Epidermal melanocyte (primary cell): Measurements from ENCODE around the gene CAPRIN2.

Experiments
- DNase-seq: peaks from one replicate; pipeline ENCODE4 v3.0.0; 2011; ENCODE audit warnings: low spot score; ENCODE audit not compliant: insufficient read length

Gene CAPRIN2

DNA sequence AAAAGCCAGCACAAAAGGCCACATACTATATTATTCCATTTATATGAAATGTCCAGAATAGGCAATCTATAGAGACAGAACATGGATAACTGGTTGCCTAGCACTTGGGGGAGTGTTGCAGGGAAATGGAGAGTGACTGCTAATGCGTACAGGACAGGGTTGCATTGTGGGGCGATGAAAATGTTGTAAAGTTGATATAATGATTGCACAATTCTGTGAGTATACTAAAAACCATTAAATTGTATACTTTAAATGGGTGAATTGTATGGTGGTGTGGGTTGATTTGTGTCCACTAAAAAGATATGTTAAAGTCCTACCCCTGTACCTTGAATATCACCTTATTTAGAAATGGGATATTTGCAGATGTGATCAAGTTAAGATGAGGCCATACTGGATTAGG is 7.0 kb upstream of the CAPRIN2 start:
- no peak for DNase-seq

DNA sequence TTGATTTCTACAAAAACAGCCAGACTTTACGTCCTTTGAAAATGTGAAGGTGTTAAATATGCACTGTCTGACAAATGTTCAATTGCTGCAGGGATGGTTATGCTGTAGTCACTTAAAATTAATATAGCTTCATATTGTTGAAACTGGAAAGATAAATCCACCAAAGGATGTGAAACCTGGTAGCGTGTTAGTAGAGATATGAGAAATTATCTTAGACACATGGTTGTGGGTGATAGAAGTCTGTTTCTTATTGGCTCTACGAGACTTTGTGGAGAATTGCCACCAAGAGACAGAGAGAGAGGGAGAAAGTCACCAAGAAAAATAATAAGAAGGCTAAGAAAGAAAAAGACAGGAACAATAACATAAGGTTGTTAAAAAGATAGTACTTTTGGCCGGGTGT is 2.6 kb upstream of the CAPRIN2 start:
- no peak for DNase-seq

DNA sequence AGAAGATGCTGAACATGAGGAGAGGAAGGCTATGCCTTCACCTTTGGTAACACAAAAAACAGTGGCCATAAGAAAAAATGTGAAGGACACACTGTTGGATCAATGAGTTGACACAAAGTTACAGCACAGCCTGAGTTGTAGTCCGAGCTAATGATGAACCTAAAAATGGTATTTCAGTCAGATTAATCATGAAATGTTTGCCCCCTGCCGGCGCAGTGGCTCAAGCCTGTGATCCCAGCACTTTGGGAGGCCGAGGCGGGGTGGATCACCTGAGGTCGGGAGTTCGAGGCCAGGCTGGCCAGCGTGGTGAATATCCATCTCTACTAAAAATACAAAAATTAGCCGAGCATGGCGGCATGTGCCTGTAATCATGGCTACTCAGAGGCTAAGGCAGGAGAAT is 1.3 kb upstream of the CAPRIN2 start:
- no peak for DNase-seq

DNA sequence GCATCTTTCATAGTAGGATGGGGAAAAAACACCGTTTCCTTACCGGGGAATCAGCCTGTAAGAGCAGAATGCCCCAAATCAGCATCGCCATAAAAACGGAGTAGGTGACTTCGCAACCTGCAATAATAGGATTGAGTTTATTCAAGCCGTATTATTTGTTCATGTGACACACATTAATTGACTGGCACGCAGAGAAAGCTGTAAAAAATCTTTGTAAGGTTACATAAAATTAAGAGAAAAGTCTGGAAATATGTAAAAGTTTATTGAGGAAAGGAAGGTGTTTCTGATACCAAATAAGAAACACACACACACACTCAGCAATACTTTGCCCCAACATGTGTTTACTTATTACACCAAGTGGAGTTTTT is 628 bp upstream of the CAPRIN2 start:
- no peak for DNase-seq

DNA sequence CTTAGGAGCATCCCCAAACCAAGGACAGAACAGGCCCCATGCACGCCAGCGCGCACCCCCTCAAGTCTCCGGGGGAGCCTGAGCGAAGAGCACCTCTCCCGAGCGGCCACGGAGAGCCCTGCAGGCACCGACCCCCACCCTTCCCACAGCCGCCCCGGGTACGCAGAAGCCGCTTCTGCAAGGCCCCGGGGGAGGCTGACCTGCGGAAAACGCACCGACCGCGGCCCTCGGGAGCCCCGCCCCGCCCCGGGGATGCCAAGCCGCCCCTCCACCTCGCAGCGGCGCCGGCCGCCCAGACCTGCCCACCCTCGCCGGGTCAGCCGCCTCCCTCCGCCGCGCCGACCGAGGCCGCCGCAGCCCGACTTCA is 385 bp downstream of the CAPRIN2 start:
- DNase-seq, result no peak

DNA sequence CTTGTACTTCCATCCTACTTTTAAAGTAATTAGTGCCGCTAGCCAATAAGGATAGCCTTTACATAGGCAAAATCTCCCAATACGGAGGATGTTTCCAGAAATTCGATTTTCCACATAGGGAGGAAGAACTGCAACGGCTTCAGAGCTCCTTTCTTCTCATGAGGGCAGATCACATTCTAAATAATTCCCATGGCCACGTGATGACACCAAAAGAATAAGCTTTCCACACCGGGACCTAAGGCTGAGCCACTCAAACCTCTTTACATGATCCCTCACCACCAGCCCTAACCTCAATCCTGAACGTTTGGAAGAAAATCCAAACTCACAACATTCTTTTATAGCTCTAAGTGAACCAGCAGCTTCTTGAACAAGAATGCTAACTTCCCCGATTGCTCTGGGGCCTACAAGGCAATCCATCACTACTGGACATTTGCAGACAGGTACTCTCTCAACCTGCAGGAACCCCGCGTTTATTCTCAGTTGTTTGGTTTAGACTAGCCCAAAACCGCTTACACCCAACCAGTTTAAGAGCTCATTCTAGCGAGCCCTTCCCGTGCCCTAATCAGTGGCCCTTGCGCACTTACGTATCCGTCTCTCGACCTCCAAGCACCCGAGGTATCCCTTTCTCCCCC is 884 bp downstream of the CAPRIN2 start:
- DNase-seq, result no peak

DNA sequence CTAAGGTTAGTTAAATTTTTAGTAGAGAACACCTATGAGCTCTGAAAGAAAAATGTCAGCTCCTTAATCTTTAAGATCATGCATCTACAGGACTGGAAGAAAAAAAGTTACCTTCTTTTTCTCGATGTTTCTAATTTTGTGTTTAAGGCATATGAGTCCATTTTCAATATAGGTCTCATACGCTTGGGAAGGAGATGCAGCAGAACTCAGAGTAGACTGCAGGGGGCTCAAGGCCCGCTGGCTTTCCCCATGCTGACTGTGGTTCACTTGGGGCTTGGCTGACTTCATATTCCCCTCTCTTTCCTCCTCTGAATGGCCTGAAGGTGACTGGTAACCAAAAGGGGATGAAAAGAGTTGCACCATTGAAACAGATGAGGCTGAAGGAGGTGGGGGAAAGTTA is 1.5 kb downstream of the CAPRIN2 start:
- DNase-seq, result no peak

DNA sequence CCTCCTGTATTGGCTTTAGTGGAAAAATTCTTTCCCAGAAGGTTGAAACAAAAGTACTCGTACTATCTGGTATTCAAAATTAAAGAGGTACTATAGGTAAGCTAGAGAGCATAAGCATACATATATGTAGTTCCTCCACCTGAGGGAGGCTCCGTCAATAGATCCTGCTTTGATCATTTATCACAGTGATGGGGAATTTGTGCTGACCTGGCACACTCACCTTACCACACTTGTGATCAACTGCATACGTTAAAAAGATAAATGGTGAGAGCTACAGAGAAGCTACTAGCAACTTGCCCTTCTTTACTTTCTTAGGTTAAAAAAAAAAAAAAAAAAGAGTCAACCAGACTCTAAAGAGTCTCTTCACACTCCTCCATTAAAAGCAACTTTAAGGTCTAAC is 2.5 kb downstream of the CAPRIN2 start:
- no peak for DNase-seq

DNA sequence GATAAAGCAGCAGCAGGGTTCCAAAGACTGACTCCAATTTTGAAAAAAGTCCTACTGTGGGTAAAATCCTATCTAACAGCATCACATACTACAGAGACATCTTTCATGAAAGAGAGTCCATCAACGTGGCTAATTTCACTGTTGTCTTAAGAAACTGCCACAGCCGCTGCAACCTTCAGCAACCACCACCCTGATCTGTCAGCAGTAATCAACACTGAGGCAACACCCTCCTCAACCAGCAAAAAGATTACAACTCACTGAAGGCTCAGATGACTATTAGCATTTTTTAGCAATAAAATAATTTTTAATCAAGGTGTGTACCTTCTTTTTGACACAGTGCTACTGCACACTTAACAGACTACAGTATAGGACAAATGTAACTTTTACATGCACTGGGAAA is 6.6 kb downstream of the CAPRIN2 start:
- no peak for DNase-seq

DNA sequence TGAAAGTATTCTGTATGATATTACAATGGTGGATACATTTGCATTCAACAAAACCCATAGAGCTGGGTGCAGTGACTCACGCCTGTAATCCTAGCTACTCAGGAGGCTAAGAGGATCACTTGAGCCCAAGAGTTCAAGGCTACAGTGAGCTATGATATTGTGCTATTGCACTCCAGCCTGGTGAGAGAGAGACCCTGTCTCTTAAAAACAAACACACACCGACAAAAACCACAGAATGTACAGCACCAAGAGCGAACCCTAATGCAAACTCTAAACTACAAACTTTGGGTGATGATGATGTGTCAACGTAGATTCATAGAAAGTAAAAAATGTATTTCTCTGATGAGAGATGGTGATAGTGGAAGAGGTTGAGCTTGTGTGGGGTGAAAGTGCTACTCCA is 8.6 kb downstream of the CAPRIN2 start:
- no peak for DNase-seq

DNA sequence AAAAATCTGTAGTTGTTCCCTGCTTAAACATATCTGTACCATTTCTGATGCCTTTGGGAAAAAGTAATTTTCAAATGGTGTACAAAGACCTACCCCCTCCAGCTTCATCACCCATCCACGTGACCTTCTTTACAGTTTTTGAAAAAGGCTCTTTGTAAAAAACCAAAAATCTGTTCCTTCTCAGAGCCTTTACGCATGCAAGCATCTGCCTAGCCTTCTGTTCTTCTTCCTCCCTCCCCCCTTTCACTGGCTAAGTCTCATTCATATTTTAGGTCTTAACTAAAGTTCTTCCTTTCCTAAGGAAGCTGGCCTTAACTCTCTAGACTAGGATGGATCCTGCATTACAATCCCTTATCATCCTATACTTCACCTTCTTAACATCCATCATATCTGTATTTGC is 10.4 kb downstream of the CAPRIN2 start:
- no peak for DNase-seq

DNA sequence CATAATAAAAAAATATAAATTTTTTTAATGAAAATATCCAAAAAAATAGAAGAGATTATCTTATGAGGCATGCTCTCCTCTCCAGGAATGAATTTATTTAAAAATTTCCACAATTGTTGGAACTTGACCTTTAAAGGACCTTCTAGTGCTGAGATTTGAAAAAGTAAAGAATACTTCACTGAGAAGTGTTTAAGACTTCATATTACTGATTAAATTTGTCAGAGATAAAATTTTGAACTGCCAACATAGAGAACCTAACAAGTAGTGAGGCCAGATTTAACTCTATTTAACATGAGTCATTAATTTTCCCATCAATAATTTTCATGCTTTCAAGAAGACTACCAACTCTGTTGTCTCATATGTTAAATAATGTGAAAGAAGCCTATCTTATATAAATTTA is 14.5 kb downstream of the CAPRIN2 start:
- DNase-seq, result no peak

DNA sequence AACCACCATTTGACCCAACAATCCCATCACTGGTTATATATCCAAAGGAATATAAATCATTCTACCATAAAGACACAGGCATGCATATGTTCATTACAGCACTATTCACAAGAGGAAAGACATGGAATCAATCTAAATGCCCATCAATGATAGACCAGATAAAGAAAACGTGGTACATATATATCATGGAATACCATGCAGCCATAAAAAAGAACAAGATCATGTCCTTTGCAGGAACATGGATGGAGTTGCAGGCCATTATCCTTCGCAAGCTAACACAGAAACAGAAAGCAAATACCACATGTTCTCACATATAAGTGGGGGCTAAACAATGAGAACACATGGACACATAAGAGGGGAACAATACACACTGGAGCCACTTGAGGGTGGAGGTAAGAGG is 15.7 kb downstream of the CAPRIN2 start:
- no peak for DNase-seq

DNA sequence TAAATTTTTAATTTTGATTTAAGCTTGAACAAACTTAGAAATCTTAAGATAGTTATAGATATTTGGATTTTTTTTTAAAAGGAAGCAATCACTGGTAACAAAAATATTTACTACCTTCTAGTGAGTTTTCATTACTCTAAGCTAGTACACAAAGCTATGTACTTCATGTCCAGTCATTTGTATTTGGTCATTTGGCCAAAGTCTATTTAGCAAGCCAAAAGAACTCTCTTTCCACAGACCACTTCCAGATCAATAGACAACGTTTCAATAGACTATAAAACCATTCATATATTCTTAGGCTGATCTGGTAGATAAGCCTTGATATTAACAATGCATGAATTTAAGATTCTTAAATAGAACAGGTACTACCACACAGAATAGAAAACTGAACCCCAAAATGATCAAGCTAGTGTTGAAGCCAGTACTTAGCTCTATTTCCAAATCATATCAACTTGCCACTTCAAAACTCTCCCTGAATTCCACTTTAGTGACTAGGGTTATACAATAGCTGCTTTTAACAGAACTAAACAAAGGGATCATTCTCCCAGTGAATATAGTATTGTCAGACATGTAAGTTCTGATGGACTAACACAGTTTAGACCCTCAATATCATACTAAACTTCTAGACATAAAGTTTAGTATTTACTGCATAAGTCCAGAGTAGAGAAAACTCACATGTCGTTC is 21.7 kb downstream of the CAPRIN2 start:
- DNase-seq, result no peak

DNA sequence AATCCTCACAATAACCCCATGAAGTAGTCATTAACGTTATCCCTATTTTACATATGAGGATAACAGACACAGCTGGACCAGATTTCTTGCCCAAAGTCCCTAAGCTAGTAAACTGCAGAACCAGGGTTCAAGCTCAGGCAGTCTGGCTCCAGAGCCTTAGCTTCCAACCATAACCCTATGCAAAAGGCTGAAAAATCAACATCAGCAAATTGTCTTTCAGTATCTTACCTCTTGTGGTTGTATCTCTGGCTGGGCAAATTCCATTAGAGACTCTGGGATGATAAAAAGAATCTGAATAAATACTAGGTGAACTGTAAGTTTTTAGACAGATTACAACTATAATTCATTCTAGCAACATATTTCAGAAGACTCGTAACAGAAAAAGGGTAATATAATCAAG is 24.7 kb downstream of the CAPRIN2 start:
- DNase-seq, result no peak

DNA sequence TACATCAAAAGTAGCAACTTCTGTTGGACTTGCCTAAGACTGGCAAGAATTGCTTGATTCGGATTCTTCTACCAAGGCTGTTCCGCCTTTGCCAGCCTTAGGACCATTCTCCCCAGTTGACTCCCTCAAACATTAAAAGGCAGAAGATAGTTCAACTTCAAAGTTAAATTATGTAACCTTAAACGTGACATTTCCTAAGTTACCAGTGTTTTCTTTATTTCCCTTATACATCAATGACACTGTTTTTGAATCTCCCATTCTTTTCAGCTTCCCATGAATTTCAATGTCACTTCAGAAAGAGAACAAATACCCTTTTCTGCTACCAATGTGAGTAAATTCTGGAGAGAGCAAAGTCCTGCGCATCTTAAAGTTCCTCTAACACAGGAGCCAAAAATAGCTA is 25.2 kb downstream of the CAPRIN2 start:
- no peak for DNase-seq

DNA sequence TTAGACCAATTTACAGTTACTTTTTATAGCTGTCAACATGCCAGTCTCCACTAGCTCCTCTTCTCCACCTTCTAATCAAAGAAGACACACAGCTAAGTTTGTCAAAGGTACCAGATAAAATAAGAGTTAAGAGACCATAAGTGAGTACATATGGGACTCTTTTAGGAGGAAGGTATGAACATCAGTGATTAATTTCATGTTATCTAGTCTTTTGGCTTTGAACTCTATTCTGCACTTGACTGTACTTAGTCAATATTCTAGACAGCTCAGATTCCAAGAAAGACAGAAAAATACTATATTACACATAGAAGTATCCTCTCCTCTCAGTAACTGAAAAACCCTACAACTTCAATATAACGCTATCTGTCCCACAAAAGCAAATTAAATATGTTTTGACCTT is 28.1 kb downstream of the CAPRIN2 start:
- DNase-seq, result no peak

DNA sequence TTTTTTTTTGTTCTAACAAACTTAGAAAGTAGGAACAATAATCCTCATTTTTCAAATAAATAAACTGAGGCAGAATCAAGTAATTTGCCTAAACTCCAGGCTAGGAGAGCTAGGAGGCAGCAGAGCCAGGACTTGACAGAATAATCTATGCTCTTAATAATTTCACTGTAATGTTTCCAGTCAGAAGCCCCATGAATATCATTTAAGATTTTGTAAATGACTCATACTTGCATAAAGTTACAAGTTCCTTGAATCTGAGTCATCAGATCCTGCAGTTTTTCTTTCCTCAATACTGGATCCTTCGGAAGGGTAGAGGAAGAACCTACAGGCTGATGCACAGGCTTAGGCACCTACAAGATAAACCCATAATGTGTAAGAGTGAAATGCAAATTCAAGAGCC is 29.0 kb downstream of the CAPRIN2 start:
- DNase-seq, result no peak

DNA sequence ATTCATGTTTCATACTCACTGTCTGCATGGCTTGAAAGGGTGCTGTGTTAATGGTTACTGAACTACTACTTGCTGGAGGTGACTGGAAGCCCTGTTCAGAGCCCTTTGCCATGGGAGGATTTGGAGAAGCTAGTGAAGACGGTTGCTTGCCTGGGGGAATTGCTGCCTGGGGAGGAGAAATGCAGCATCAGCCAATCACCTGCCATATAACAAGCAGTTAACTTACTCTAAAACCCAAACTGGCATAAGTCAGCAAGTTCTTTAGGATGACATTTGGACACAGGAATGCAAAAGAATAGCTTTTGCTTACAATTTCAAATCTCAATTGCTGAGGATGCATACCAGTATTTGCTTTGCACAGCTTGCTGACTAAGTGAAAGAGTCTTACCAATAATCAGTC is 35.7 kb downstream of the CAPRIN2 start:
- no peak for DNase-seq

DNA sequence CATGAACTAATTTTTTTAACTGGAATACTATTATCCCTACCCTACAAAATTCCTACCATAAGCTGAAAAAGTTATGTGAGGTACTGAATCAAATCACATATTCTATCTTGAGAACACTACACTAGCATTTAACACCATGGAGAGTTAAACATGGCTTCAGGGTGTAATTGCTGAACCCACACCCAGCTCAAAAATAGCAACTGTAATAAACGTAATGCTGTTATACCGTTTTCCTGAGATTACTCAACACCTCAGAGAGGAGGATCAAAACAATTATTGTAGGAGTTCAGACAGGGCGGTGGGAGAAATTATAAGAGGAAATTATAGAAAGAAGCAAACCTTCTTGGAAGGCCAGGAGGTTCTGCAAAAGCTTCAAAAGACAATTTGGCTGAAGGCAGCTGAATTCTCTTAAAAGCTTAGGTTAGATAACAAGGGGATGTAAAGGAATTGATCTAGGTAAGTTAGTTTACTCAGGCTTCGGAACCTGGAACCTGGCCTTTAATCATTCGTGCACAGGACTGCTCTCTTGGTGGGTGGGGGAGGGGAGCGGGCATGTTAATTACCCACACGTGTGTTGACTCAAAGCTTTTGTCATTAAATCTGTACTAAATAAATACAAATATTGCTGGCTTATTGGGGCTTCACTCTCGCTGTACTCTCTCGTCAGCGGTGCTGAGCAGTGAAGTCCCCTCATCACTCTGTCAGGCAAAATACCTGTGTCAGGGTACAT is 47.0 kb downstream of the CAPRIN2 start:
- DNase-seq, result no peak

DNA sequence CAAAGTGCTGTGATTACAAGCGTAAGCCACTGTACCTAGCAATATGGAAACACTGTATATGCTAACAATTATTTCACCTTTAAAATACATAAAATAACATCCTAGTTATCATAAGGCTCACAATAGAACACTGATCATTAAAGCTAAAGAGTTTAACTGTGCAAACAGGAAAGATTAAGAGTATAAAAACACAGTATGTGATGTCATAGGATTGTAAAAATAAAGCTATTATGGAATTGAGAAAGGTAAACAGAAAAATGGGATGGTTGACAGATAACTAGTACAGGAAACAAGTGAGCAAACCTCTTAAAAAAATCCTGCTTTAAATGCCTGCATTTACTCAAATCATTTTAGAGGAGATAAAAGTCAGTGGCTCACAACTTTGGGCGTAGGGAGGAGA is 48.3 kb downstream of the CAPRIN2 start:
- no peak for DNase-seq

DNA sequence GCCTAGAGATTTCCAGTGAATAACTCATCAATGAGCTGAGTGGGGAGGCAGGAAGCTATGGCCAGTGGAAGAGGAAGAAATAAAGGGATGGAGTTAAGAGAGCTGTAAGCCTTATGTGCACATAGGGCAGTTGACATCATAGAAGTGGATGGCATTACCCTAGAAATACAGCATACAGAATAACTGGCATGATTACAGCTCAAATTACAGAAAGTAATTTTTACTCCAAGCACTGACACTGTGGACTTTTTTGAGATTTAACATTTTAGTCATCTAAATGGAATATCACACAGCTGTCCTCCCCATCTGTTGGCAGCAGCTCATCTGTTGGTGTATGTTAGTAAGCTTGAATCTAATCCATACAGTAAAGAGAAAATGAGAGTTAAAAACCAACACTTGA is 53.7 kb downstream of the CAPRIN2 start:
- DNase-seq, result no peak
